ENCODE data around the gene CMSS1. TPM values are rescaled to one million over a fixed set of nuclear protein-coding genes. Genes with fewer than 3 reads are reported as not detected.

Gene CMSS1
- total RNA-seq, 1 experiment from 2014 or later, result 86.3 TPM

GRCh38 chr3:100098784-100099070, 281.1 kb downstream of the CMSS1 start:
- in situ Hi-C loops (cut with HindIII; ENCODE audit: low pct_unique_long_range_greater_than_20kb, low sequenced_read_pairs), result no loop called here

GRCh38 chr3:100099621-100100020, 282.0 kb downstream of the CMSS1 start:
- in situ Hi-C loops (cut with HindIII; ENCODE audit: low pct_unique_long_range_greater_than_20kb, low sequenced_read_pairs), result no loop called here
- no peak overlapping the region for H3K27ac ChIP-seq (ENCODE audit: low read length)
- ChIA-PET CTCF (no interaction called here), POLR2A (no interaction called here)
- DNase-seq (ENCODE audit: low read depth, low spot score), result no peak
- H3K36me3 ChIP-seq (ENCODE audit: control insufficient read depth, insufficient read depth, low read length), result no peaks in the 10 kb centered on the region
- TF ChIP-seq POLR2AphosphoS5 (IDR thresholded peaks at IDR 0.05; ENCODE audit: low read depth, low read length), result no peak
- ATAC-seq, result no peak
- H3K4me1 ChIP-seq (ENCODE audit: control insufficient read depth, insufficient read depth, low read length), result peaks cover 5% of the 10 kb centered on the region; the same call in 1 of the 2 replicates
- BruUV-seq (replicated peaks), result no TSS peak
- H3K9me3 ChIP-seq (ENCODE audit: control insufficient read depth, insufficient read depth, low read depth, low read length), result no peaks in the 10 kb centered on the region
- no peaks in the 10 kb centered on the region for H3K27me3 ChIP-seq (ENCODE audit: control insufficient read depth, insufficient read depth, low read length)
- intact Hi-C loops (cut with micrococcal nuclease; ENCODE audit: unreplicated experiment), result no loop called here
- H3K4me3 ChIP-seq (ENCODE audit: low read depth in 2 of 2, low read length in 2 of 2), result no peak overlapping the region

More at GRCh38 chr3:100098784-100099070, 281.1 kb downstream of the CMSS1 start:
- ChIA-PET POLR2A (no interaction called here), CTCF (no interaction called here)
- H3K4me3 ChIP-seq (ENCODE audit: low read depth in 2 of 2, low read length in 2 of 2), result no peak overlapping the region
- ATAC-seq (no peak), DNase-seq (ENCODE audit: low read depth, low spot score) (no peak)
- H3K27ac ChIP-seq (ENCODE audit: low read length), result no peak overlapping the region
- no peaks in the 10 kb centered on the region for H3K9me3 ChIP-seq (ENCODE audit: control insufficient read depth, insufficient read depth, low read depth, low read length)
- intact Hi-C loops (cut with micrococcal nuclease; ENCODE audit: unreplicated experiment), result no loop called here
- H3K4me1 ChIP-seq (ENCODE audit: control insufficient read depth, insufficient read depth, low read length), result peaks cover 5% of the 10 kb centered on the region; the same call in 1 of the 2 replicates
- TF ChIP-seq CTCF (IDR thresholded peaks at IDR 0.05) (no peak), REST (IDR thresholded peaks at IDR 0.05; ENCODE audit: insufficient read depth in 1 of 2, low read depth in 2 of 2, low read length in 1 of 2) (no peak), TCF7L2 (IDR thresholded peaks at IDR 0.05; ENCODE audit: low read depth, low read length) (no peak), SIN3A (IDR thresholded peaks at IDR 0.05; ENCODE audit: borderline replicate concordance, insufficient read depth, low read depth, low read length) (no peak), POLR2AphosphoS5 (IDR thresholded peaks at IDR 0.05; ENCODE audit: low read depth, low read length) (no peak)
- BruUV-seq (replicated peaks), result no TSS peak
- no peaks in the 10 kb centered on the region for H3K27me3 ChIP-seq (ENCODE audit: control insufficient read depth, insufficient read depth, low read length)
- no peaks in the 10 kb centered on the region for H3K36me3 ChIP-seq (ENCODE audit: control insufficient read depth, insufficient read depth, low read length)

- in situ Hi-C loops (cut with HindIII; ENCODE audit: low pct_unique_long_range_greater_than_20kb, low sequenced_read_pairs) (no loop called here), intact Hi-C loops (cut with micrococcal nuclease; ENCODE audit: unreplicated experiment) (no loop called here)
- H3K4me3 ChIP-seq (ENCODE audit: low read depth in 2 of 2, low read length in 2 of 2), result no peak overlapping the region
- DNase-seq (ENCODE audit: low read depth, low spot score), result no peak
- no peak for TF ChIP-seq REST (IDR thresholded peaks at IDR 0.05; ENCODE audit: insufficient read depth in 1 of 2, low read depth in 2 of 2, low read length in 1 of 2)
- TF ChIP-seq TCF7L2 (IDR thresholded peaks at IDR 0.05; ENCODE audit: low read depth, low read length), result no peak
- TF ChIP-seq CTCF (IDR thresholded peaks at IDR 0.05), result no peak
- no peak for TF ChIP-seq POLR2AphosphoS5 (IDR thresholded peaks at IDR 0.05; ENCODE audit: low read depth, low read length)
- no peak for TF ChIP-seq SIN3A (IDR thresholded peaks at IDR 0.05; ENCODE audit: borderline replicate concordance, insufficient read depth, low read depth, low read length)
- ATAC-seq, result no peak
- CTCF ChIA-PET, result no interaction called here
- H3K36me3 ChIP-seq (ENCODE audit: control insufficient read depth, insufficient read depth, low read length), result no peaks in the 10 kb centered on the region
- POLR2A ChIA-PET, result no interaction called here
- H3K27me3 ChIP-seq (ENCODE audit: control insufficient read depth, insufficient read depth, low read length), result no peaks in the 10 kb centered on the region
- no TSS peak for BruUV-seq (replicated peaks)
- peaks cover 5% of the 10 kb centered on the region; the same call in 1 of the 2 replicates for H3K4me1 ChIP-seq (ENCODE audit: control insufficient read depth, insufficient read depth, low read length)
- no peaks in the 10 kb centered on the region for H3K9me3 ChIP-seq (ENCODE audit: control insufficient read depth, insufficient read depth, low read depth, low read length)
- no peak overlapping the region for H3K27ac ChIP-seq (ENCODE audit: low read length)
Observed at GRCh38 chr3:100100425-100100824, 282.8 kb downstream of the CMSS1 start.
